AG04450 (cell line): ENCODE measurements around the gene MAGI2. TPM values are rescaled to one million over a fixed set of nuclear protein-coding genes. Genes with fewer than 3 reads are reported as not detected.

Experiments
- CTCF ChIA-PET: fragments of 300-600, 350-600 bp; formaldehyde crosslinking; extraction: SDS; loops from one replicate; lab custom pipeline; 2022; ENCODE audit warnings: antibody characterized with exemption, inconsistent platforms; lab: Charles Lee
- POLR2A ChIA-PET: fragments of 350-600 bp; formaldehyde crosslinking; extraction: SDS; loops from one replicate; lab custom pipeline; 2021; ENCODE audit warnings: antibody characterized with exemption, inconsistent platforms; lab: Yijun Ruan, JAX
- DNase-seq: peaks from one replicate; pipeline ENCODE4 v3.0.0-alpha.2; 2011; ENCODE audit warnings: low read depth, low spot score
- H3K27ac ChIP-seq: one replicate; pipeline ENCODE4 v1.5.1; 2012; ENCODE audit warnings: low read depth, low read length, control low read depth
- H3K27me3 ChIP-seq: one replicate; pipeline ENCODE4 v1.6.0; 2012; ENCODE audit warnings: low read length; ENCODE audit not compliant: control insufficient read depth, insufficient read depth
- H3K4me3 ChIP-seq: 2 replicates; pipeline ENCODE4 v1.5.1; 2011; ENCODE audit warnings: mild to moderate bottlenecking, low read depth, low read length, control low read depth
- H3K9me3 ChIP-seq: 2 replicates; pipeline ENCODE4 v1.5.1; 2012; ENCODE audit warnings: low read length; ENCODE audit not compliant: control insufficient read depth, insufficient read depth
- CTCF ChIP-seq: IDR thresholded peaks from 2 replicates; pipeline ENCODE4 v1.5.1; 2011; ENCODE audit warnings: low read depth, low read length, control low read depth, inconsistent platforms
- polyA plus RNA-seq: library from polyadenylated mRNA; depleted of rRNA; stranded (reverse); fragments of >200 nt; gene quantifications from 2 replicates; pipeline ENCODE4 v1.2.3, GENCODE V29; 2011

Gene MAGI2
- polyA plus RNA-seq, 1 experiment, result 2.3 TPM

- CTCF ChIA-PET, result interaction anchor here (0.6 kb wide), 1 partner anchor 37 kb away, joined by 3 read pairs; no protein-coding TSS in a partner anchor
- POLR2A ChIA-PET, result interaction anchor here (0.7 kb wide), 1 partner anchor 76 kb away, joined by 6 read pairs; no protein-coding TSS in a partner anchor
- no peak for DNase-seq
- TF ChIP-seq CTCF, result no peak
- Histone ChIP-seq H3K27me3 (no peaks in the 10 kb centered on the region), H3K27ac (no peak overlapping the region), H3K4me3 (no peak overlapping the region), H3K9me3 (no peaks in the 10 kb centered on the region; the same call in 1 of the 2 replicates)
Measured at GRCh38 chr7:77982926-77983550, 1470.4 kb downstream of the MAGI2 start.

GRCh38 chr7:77980087-77980713 lies 1473.3 kb downstream of the MAGI2 start:
- TF ChIP-seq CTCF, result no peak
- Histone ChIP-seq H3K4me3 (no peak overlapping the region), H3K27ac (no peak overlapping the region), H3K9me3 (no peaks in the 10 kb centered on the region; the same call in 1 of the 2 replicates), H3K27me3 (no peaks in the 10 kb centered on the region)
- ChIA-PET POLR2A (no interaction called here), CTCF (no interaction called here)
- DNase-seq, result no peak

- DNase-seq, result no peak
- POLR2A ChIA-PET, result no interaction called here
- Histone ChIP-seq H3K27me3 (no peaks in the 10 kb centered on the region), H3K4me3 (no peak overlapping the region), H3K9me3 (no peaks in the 10 kb centered on the region), H3K27ac (no peak overlapping the region)
- CTCF ChIA-PET, result no interaction called here
- TF ChIP-seq CTCF, result no peak
Measured at GRCh38 chr7:77979219-77979618, 1474.2 kb downstream of the MAGI2 start.

- no peak for DNase-seq
- Histone ChIP-seq H3K9me3 (no peaks in the 10 kb centered on the region), H3K27ac (no peak overlapping the region), H3K4me3 (no peak overlapping the region), H3K27me3 (no peaks in the 10 kb centered on the region)
- CTCF ChIA-PET, result interaction anchor here (0.6 kb wide), 1 partner anchor 101 kb away, joined by 4 read pairs; no protein-coding TSS in a partner anchor
- POLR2A ChIA-PET, result interaction anchor here (0.6 kb wide), 1 partner anchor 183 kb away, joined by 4 read pairs; no protein-coding TSS in a partner anchor
- TF ChIP-seq CTCF, result no peak
Measured at GRCh38 chr7:77975672-77976480, 1477.6 kb downstream of the MAGI2 start.
